ENCODE data around the gene SUMF1.

Gene SUMF1

DNA sequence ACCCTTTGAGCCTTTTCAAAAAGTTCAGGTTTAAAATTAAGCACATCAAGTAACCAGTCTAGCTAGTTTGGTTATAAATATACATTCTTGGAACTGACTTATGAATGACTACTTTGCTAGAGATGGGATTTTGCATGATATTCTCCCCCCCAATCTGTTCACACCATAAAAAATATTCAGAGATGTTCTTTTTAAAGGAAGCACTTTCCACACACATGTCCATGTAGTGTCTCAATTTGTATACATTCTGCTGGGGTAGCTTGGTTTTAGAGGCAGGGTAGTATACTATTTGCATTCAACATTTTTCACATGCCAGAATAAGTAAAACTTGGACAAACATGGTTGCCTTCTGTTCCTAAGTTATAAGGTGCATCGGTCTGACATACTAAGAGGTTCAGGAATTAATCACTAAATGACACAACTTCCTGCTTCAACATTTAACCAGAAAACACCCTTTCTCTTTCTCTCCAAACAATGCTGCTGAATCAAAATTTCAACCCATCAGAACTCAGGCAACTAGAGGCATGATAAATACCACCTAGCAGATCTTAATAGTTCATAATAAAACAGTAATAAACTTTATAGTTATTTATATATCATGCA, 57.0 kb downstream of the SUMF1 start:
- Histone ChIP-seq H3K36me3 (ENCODE audit: control insufficient read depth, insufficient read depth, low read length, severe bottlenecking) (peaks cover 12% of the 10 kb centered on the region), H3K9ac (ENCODE audit: low read length) (no peak overlapping the region), H3K4me3 (ENCODE audit: low read length) (no peak overlapping the region), H3K9me3 (ENCODE audit: control insufficient read depth, low read length) (no peaks in the 10 kb centered on the region), H3K27me3 (replicated peaks; ENCODE audit: control insufficient read depth, insufficient read depth, low read length) (no peaks in the 10 kb centered on the region), H3K4me1 (ENCODE audit: control insufficient read depth, insufficient read depth, low read length) (no peaks in the 10 kb centered on the region)
- DNase-seq (ENCODE audit: low read depth), result no peak

DNA sequence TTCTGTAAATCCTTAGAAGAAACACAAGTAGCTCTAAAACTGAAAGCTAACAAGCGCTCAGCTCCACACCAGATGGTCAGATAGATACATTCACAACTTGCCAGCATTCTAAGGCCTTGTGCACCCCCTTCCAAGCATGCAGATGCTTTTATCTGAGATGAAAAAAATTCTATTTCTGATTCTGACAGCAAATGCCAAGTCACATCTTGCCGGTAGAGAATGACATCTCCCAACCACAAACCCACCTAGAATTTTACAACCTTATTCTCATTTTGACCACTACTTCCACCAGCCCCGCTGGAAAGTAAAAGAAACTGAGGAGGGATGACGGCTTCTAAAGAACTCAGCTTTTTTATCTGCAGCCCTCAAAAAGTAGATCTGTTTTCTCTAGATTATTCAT, 57.7 kb downstream of the SUMF1 start:
- no peak for DNase-seq (ENCODE audit: low read depth)
- Histone ChIP-seq H3K9ac (ENCODE audit: low read length) (no peak overlapping the region), H3K4me3 (ENCODE audit: low read length) (no peak overlapping the region), H3K36me3 (ENCODE audit: control insufficient read depth, insufficient read depth, low read length, severe bottlenecking) (peaks cover 14% of the 10 kb centered on the region), H3K9me3 (ENCODE audit: control insufficient read depth, low read length) (no peaks in the 10 kb centered on the region), H3K27me3 (replicated peaks; ENCODE audit: control insufficient read depth, insufficient read depth, low read length) (no peaks in the 10 kb centered on the region), H3K4me1 (ENCODE audit: control insufficient read depth, insufficient read depth, low read length) (no peaks in the 10 kb centered on the region)

DNA sequence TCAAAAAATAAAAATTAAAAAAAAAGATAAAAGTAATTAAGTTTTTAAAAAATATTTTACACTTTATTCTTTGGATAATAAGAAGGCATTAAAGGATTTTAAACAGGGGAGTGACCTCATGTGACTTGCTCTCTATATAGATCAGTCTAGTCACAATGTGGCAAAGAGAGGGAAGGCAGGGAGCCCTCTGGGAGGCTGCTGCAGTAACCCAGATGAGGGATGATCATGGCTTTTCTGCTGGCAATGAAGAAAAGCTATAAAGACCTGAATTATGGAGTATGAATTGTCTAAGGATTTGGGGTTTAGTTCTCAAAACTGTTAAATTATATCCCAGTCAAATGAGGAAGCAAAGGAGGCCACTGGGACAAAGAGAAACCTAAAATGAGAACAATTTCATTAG, 58.1 kb downstream of the SUMF1 start:
- Histone ChIP-seq H3K9me3 (ENCODE audit: control insufficient read depth, low read length) (no peaks in the 10 kb centered on the region), H3K27me3 (replicated peaks; ENCODE audit: control insufficient read depth, insufficient read depth, low read length) (no peaks in the 10 kb centered on the region), H3K4me1 (ENCODE audit: control insufficient read depth, insufficient read depth, low read length) (no peaks in the 10 kb centered on the region), H3K9ac (ENCODE audit: low read length) (no peak overlapping the region), H3K4me3 (ENCODE audit: low read length) (no peak overlapping the region), H3K36me3 (ENCODE audit: control insufficient read depth, insufficient read depth, low read length, severe bottlenecking) (peaks cover 15% of the 10 kb centered on the region)
- DNase-seq (ENCODE audit: low read depth), result no peak

DNA sequence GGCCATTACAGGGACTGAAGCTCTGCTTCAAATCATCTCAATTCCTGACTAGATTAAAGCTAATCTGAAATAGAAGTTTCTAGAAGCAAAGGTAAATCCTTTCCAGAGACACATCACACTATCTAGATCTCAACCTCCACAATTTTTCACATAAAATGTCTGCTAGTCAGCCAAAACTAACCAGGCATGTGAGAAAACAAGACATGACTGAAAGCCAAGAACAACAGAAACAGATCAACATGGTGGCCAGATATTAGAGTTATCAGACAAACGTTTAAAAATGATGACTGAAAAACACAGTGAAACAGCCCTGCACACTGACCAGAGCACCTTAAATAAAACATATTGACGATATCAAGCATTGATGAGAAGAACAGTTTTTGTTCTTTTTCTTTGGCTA, 59.1 kb downstream of the SUMF1 start:
- Histone ChIP-seq H3K36me3 (ENCODE audit: control insufficient read depth, insufficient read depth, low read length, severe bottlenecking) (peaks cover 21% of the 10 kb centered on the region), H3K4me3 (ENCODE audit: low read length) (no peak overlapping the region)

DNA sequence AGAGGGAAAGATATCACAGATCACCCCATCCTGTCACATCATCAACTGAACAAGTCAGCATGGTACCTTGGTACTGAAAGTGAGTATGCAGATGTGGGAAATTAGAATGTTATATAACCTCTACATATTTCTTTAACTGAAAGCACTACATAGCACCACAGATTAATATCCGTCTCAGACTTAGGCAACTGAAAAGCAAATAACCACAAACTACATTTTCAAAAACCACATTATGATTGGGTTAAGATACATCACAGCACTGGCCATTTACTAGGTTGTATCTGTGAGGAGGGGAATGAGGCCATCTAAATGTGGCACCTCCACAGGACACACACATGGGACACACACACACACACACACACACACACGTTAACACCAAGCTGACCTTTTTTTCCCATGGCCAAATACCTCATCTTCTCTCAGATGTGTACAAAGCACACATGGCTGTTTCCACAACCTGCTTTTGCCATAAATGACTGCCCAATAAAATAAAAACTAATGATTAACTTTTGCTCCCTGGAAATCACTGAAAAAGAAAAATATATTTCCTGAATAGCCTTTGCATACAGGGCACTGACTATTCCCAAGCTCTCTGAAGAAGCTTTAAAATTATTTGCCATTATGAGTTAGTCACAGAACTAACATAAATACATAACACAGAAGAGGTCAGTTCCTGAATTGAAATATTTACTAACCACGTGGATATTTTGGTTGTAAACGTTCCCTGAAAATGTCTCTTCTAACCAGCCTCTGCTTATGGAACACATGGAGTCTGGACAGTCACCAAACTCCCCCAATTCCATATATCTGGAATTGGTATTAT, 60.1 kb downstream of the SUMF1 start:
- no peak for DNase-seq (ENCODE audit: low read depth)

More for the DNA sequence above, 59.1 kb downstream of the SUMF1 start:
- Histone ChIP-seq H3K27me3 (replicated peaks; ENCODE audit: control insufficient read depth, insufficient read depth, low read length) (no peaks in the 10 kb centered on the region), H3K4me1 (ENCODE audit: control insufficient read depth, insufficient read depth, low read length) (no peaks in the 10 kb centered on the region), H3K9ac (ENCODE audit: low read length) (no peak overlapping the region), H3K9me3 (ENCODE audit: control insufficient read depth, low read length) (no peaks in the 10 kb centered on the region)
- no peak for DNase-seq (ENCODE audit: low read depth)

DNA sequence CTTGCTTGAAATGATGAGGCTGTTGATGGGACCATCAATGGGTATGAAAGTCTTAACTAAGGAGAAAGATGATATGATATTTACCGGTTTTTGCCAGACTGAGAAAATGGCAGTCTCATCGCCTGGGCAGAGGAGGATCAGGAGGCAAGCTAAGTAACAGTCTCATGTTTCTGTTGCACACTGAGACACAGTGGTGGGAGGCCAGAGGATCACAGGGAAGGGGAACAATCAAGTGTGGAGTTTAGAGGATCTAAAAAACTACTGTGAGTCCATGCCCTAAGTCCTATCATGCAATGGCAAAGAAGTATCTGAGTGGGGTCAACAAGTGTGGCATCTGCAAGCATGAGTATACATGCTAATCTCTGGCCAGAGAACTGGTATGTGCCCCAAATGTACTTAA, 62.2 kb downstream of the SUMF1 start:
- Histone ChIP-seq H3K9ac (ENCODE audit: low read length) (no peak overlapping the region), H3K9me3 (ENCODE audit: control insufficient read depth, low read length) (no peaks in the 10 kb centered on the region)
- no peak for DNase-seq (ENCODE audit: low read depth)

More for the DNA sequence above, 60.1 kb downstream of the SUMF1 start:
- H3K9ac ChIP-seq (ENCODE audit: low read length), result no peak overlapping the region
- H3K9me3 ChIP-seq (ENCODE audit: control insufficient read depth, low read length), result no peaks in the 10 kb centered on the region
- peaks cover 21% of the 10 kb centered on the region for H3K36me3 ChIP-seq (ENCODE audit: control insufficient read depth, insufficient read depth, low read length, severe bottlenecking)
- H3K4me3 ChIP-seq (ENCODE audit: low read length), result no peak overlapping the region
- H3K27me3 ChIP-seq (replicated peaks; ENCODE audit: control insufficient read depth, insufficient read depth, low read length), result no peaks in the 10 kb centered on the region
- H3K4me1 ChIP-seq (ENCODE audit: control insufficient read depth, insufficient read depth, low read length), result no peaks in the 10 kb centered on the region

DNA sequence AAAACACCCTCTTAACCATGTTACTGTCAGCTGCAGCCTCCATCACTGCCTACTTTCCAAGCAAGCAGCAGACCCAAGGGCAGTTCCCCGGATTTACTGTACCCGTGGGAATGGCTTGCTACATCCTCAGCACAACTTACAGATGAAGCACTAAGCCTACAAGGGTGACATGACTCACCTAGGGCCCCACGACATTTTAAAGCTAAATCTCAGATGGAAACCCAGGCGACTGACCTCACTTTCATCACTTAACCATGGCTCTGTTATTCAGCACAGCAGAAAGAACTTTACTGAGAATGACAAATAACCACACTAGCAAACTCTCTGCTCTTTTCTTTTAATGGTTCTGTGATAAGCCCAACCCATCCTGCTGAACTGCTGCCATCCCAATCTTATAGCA, 65.6 kb downstream of the SUMF1 start:
- Histone ChIP-seq H3K36me3 (ENCODE audit: control insufficient read depth, insufficient read depth, low read length, severe bottlenecking) (peaks cover 16% of the 10 kb centered on the region), H3K27me3 (replicated peaks; ENCODE audit: control insufficient read depth, insufficient read depth, low read length) (no peaks in the 10 kb centered on the region), H3K9me3 (ENCODE audit: control insufficient read depth, low read length) (no peaks in the 10 kb centered on the region), H3K4me3 (ENCODE audit: low read length) (no peak overlapping the region), H3K9ac (ENCODE audit: low read length) (no peak overlapping the region), H3K4me1 (ENCODE audit: control insufficient read depth, insufficient read depth, low read length) (peaks cover 4% of the 10 kb centered on the region)
- no peak for DNase-seq (ENCODE audit: low read depth)

More for the DNA sequence above, 62.2 kb downstream of the SUMF1 start:
- H3K4me1 ChIP-seq (ENCODE audit: control insufficient read depth, insufficient read depth, low read length), result no peaks in the 10 kb centered on the region
- H3K27me3 ChIP-seq (replicated peaks; ENCODE audit: control insufficient read depth, insufficient read depth, low read length), result no peaks in the 10 kb centered on the region
- peaks cover 13% of the 10 kb centered on the region for H3K36me3 ChIP-seq (ENCODE audit: control insufficient read depth, insufficient read depth, low read length, severe bottlenecking)
- H3K4me3 ChIP-seq (ENCODE audit: low read length), result no peak overlapping the region

DNA sequence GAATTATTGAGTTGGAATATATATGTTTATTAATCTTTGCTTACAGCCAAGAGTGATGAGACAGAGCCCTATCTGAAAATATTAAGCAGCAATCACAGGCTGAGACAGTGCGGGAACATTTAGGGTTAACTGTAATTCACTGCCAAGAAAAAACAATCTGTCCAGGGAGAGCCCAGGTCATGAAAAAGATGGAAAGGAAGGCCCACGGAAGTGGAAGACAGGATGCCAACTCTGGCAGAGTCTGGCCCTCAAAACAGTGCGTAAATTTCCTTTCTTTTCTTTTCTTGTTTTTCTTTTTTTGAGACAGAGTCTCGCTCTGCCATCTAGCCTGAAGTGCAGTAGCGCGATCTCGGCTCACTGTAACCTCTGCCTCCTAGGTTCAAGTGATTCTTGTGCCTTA, 67.6 kb downstream of the SUMF1 start:
- no peaks in the 10 kb centered on the region for H3K9me3 ChIP-seq (ENCODE audit: control insufficient read depth, low read length)
- H3K27me3 ChIP-seq (replicated peaks; ENCODE audit: control insufficient read depth, insufficient read depth, low read length), result no peaks in the 10 kb centered on the region
- no peak overlapping the region for H3K4me3 ChIP-seq (ENCODE audit: low read length)
- DNase-seq (ENCODE audit: low read depth), result no peak
- no peak overlapping the region for H3K9ac ChIP-seq (ENCODE audit: low read length)
- peaks cover 16% of the 10 kb centered on the region for H3K36me3 ChIP-seq (ENCODE audit: control insufficient read depth, insufficient read depth, low read length, severe bottlenecking)
- peaks cover 4% of the 10 kb centered on the region for H3K4me1 ChIP-seq (ENCODE audit: control insufficient read depth, insufficient read depth, low read length)

DNA sequence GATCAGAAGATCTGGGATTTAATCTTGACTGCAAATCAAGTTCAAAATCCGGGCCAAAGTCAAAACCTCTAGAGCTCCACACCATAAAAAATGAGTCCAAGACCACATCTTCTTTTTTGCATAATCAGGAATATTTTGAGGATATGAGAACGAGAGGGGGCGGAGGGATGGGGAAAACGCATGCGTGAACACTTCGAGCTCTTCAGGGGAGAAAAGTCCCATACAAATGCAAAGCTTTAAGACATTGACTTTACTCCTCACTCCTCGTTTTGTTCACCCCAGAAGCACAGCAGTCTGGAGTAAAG, 68.2 kb downstream of the SUMF1 start:
- no peak for DNase-seq (ENCODE audit: low read depth)
- Histone ChIP-seq H3K9ac (ENCODE audit: low read length) (no peak overlapping the region), H3K9me3 (ENCODE audit: control insufficient read depth, low read length) (no peaks in the 10 kb centered on the region), H3K36me3 (ENCODE audit: control insufficient read depth, insufficient read depth, low read length, severe bottlenecking) (peaks cover 14% of the 10 kb centered on the region), H3K4me3 (ENCODE audit: low read length) (no peak overlapping the region), H3K27me3 (replicated peaks; ENCODE audit: control insufficient read depth, insufficient read depth, low read length) (no peaks in the 10 kb centered on the region), H3K4me1 (ENCODE audit: control insufficient read depth, insufficient read depth, low read length) (peaks cover 4% of the 10 kb centered on the region)

DNA sequence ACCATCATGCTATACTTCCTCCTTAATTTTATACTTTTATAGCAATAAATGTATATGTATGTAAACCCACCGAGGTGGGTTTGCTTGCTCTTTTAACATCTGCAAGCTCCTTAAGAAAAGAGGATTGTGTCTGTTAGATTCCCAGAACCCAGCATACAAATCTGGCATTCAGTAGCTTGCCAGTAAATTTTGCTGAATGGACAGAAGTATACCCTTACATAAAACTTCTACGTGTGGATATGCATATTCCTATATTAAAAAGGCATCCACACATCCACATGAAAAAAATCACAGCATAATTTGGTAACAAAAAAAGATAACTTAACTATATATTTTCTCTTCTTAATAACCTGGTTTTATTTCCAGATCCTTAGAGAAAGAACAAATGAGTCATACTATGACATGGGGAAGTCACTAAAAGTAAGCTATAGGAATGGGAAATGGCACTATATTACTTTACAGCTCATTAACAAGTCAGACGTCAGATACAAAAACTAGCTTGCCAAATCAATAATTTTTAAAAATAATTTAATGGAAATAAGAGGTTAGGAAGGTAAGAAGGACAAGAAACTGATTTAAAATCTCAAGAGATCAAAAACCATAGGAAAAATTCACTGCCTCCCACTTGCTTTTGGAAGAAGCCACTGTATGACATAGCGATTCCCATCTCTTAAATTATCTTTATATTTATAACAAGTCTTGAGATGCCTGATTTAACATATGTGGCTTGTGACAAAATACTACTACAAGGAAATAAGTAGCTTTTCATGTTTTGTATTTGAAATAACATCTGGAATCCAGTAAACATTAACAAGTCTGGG, 68.7 kb downstream of the SUMF1 start:
- Histone ChIP-seq H3K4me1 (ENCODE audit: control insufficient read depth, insufficient read depth, low read length) (peaks cover 4% of the 10 kb centered on the region), H3K9ac (ENCODE audit: low read length) (no peak overlapping the region), H3K4me3 (ENCODE audit: low read length) (no peak overlapping the region), H3K36me3 (ENCODE audit: control insufficient read depth, insufficient read depth, low read length, severe bottlenecking) (peaks cover 8% of the 10 kb centered on the region), H3K9me3 (ENCODE audit: control insufficient read depth, low read length) (no peaks in the 10 kb centered on the region), H3K27me3 (replicated peaks; ENCODE audit: control insufficient read depth, insufficient read depth, low read length) (no peaks in the 10 kb centered on the region)
- DNase-seq (ENCODE audit: low read depth), result peak; percentile 10

DNA sequence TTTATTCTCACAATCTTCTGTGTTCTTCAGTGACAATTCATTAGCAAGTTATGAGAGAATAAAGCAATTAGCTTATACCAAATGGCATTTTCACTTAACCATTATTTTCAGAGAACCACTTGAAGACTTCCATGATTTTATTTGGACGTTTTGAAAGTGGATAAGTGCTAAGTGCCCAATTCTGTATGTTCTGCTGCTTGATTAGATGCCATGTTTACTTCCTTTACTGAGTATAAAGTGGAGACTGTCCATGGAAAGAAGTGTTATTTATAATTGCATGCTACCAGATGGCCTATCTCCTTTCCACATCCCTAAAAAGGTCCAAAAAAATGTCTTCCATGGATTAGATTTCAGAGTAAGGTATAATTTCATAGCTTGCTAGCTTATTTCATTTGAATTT, 69.6 kb downstream of the SUMF1 start:
- H3K9ac ChIP-seq (ENCODE audit: low read length), result no peak overlapping the region
- DNase-seq (ENCODE audit: low read depth), result no peak
- H3K4me1 ChIP-seq (ENCODE audit: control insufficient read depth, insufficient read depth, low read length), result peaks cover 4% of the 10 kb centered on the region
- H3K27me3 ChIP-seq (replicated peaks; ENCODE audit: control insufficient read depth, insufficient read depth, low read length), result no peaks in the 10 kb centered on the region
- H3K4me3 ChIP-seq (ENCODE audit: low read length), result no peak overlapping the region
- H3K9me3 ChIP-seq (ENCODE audit: control insufficient read depth, low read length), result no peaks in the 10 kb centered on the region
- peaks cover 6% of the 10 kb centered on the region for H3K36me3 ChIP-seq (ENCODE audit: control insufficient read depth, insufficient read depth, low read length, severe bottlenecking)
